HG03432 (cell line): ENCODE data around the gene SH3BGRL3.
"Not testable (repeated sequence)": the region's sequence is repeated elsewhere in the genome, so short reads cannot be mapped to it uniquely, and the experiment has no call there.

ENCODE experiments used
- ATAC-seq: cut with Tn5 transposase; IDR thresholded peaks from one replicate; pipeline ENCODE4 v1.9.1; 2021; ENCODE audit warnings: mild to moderate bottlenecking, moderate library complexity; ENCODE audit not compliant: unreplicated experiment

The SH3BGRL3 gene

GRCh38 chr1:26279456-26280332 is at the start of gene SH3BGRL3:
Gene SH3BGRL3, plus strand, starts transcription at chr1:26280086. Its CDS starts 70 bp downstream, at chr1:26280156.
- ATAC-seq: peak; percentile 81

- not testable (repeated sequence) for ATAC-seq
Measured at GRCh38 chr1:26230682-26231081, 49.2 kb upstream of the SH3BGRL3 start.

GRCh38 chr1:26233903-26234643 is 45.8 kb upstream of the SH3BGRL3 start, which contains the start of gene CEP85:
Gene CEP85, plus strand, starts transcription at chr1:26234200. Its CDS starts 5,584 bp downstream, at chr1:26239784.
- peak; percentile 89 for ATAC-seq

- ATAC-seq: no peak
Measured at GRCh38 chr1:26234644-26235370, 45.1 kb upstream of the SH3BGRL3 start.

GRCh38 chr1:26237230-26237966 is 42.5 kb upstream of the SH3BGRL3 start:
- no peak for ATAC-seq

GRCh38 chr1:26239936-26240335 is 40.0 kb upstream of the SH3BGRL3 start:
- ATAC-seq: no peak

- no peak for ATAC-seq
Measured at GRCh38 chr1:26252718-26253117, 27.2 kb upstream of the SH3BGRL3 start.

GRCh38 chr1:26254404-26254803 is 25.5 kb upstream of the SH3BGRL3 start:
- no peak for ATAC-seq

- ATAC-seq: no peak
Measured at GRCh38 chr1:26257222-26257621, 22.7 kb upstream of the SH3BGRL3 start.

GRCh38 chr1:26259005-26259404 is 20.9 kb upstream of the SH3BGRL3 start:
- no peak for ATAC-seq

GRCh38 chr1:26259578-26259977 is 20.3 kb upstream of the SH3BGRL3 start:
- ATAC-seq: no peak

GRCh38 chr1:26263212-26263611 is 16.7 kb upstream of the SH3BGRL3 start:
- no peak for ATAC-seq

GRCh38 chr1:26265405-26265804 is 14.5 kb upstream of the SH3BGRL3 start:
- ATAC-seq: no peak

GRCh38 chr1:26268290-26269197 is 11.3 kb upstream of the SH3BGRL3 start:
- no peak for ATAC-seq

GRCh38 chr1:26269198-26269550 is 10.7 kb upstream of the SH3BGRL3 start:
- no peak for ATAC-seq

GRCh38 chr1:26274801-26275425 is 5.0 kb upstream of the SH3BGRL3 start:
- no peak for ATAC-seq

GRCh38 chr1:26275580-26276431 is 4.1 kb upstream of the SH3BGRL3 start:
- ATAC-seq: no peak

GRCh38 chr1:26276432-26276838 is 3.5 kb upstream of the SH3BGRL3 start:
- ATAC-seq: no peak
